Measurements from ENCODE around the gene PAK4. TPM values are rescaled to one million over a fixed set of nuclear protein-coding genes. Genes with fewer than 3 reads are reported as not detected.

Gene PAK4
- total RNA-seq, 1 experiment from 2014 or later = 63.1 TPM

DNA sequence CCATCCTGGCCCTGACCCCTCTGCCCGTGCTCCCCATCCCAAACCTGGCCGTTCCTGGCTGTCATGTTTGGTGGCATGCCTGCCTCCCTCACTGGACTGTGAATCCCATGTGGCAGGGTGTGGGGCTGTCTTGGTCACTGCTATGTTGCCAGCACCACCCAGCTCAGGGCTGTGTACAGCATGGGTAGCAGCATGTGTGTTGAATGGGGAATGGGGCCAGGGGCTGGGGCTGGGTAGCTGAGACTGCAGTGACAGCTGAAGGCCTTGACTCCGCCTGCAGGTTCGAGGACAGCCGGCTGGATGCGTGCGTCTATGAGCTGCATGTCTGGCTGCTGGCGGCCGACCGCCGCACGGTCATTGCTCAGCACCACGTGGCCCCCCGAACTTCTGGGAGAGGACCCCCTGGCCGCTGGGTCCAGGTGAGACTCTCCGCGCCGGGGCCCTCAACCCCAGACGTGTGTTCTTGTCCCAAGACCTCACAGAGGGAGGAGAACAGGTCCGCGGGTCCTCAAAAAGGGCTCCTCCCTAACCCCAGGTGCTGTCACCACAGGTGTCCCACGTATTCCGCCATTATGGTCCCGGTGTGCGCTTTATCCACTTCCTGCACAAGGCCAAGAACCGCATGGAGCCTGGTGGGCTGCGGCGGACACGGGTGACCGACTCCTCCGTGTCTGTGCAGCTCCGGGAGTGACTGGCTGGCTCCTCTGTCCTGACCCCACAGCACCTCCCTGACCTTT lies 74.6 kb downstream of the PAK4 start:
- Histone ChIP-seq H2AFZ (ENCODE audit: low read length) (no peak overlapping the region), H2BK15ac (ENCODE audit: low read depth, low read length) (no peak overlapping the region), H3K56ac (ENCODE audit: insufficient read length, low read depth, low read length) (no peak overlapping the region), H3K23ac (ENCODE audit: insufficient read length, low read depth, low read length) (no peak overlapping the region), H4K20me1 (ENCODE audit: control insufficient read depth, insufficient read depth, insufficient read length) (no peaks in the 10 kb centered on the region), H3K79me1 (ENCODE audit: insufficient read depth, low read depth, low read length, poor library complexity, severe bottlenecking) (no peaks in the 10 kb centered on the region), H3K4ac (ENCODE audit: low read depth, low read length) (no peak overlapping the region), H3K4me2 (ENCODE audit: insufficient read depth, insufficient read length, low read length) (no peak overlapping the region), H3K27ac (ENCODE audit: insufficient read length, low read depth, low read length) (no peak overlapping the region), H3K27me3 (ENCODE audit: insufficient read depth, low read length) (peaks cover 7% of the 10 kb centered on the region; the same call in 1 of the 2 replicates), H3T11ph (ENCODE audit: low read length) (no peak overlapping the region), H2BK120ac (ENCODE audit: low read depth, low read length, poor library complexity, severe bottlenecking) (no peak overlapping the region), H4K5ac (ENCODE audit: insufficient read length, low read depth, low read length) (no peak overlapping the region), H3K9ac (ENCODE audit: extremely low read depth, insufficient read length, low read length) (no peak overlapping the region), H3K14ac (ENCODE audit: insufficient read depth, low read length) (no peak overlapping the region; the same call in 1 of the 2 replicates), H3K9me3 (ENCODE audit: control insufficient read depth, low read depth, low read length) (no peaks in the 10 kb centered on the region), H3K4me1 (ENCODE audit: insufficient read depth, low read length) (no peaks in the 10 kb centered on the region), H4K91ac (ENCODE audit: insufficient read length, low read depth, low read length) (no peak overlapping the region), H2BK5ac (ENCODE audit: insufficient read length, low read length) (no peak overlapping the region), H2BK20ac (ENCODE audit: low read depth, low read length, poor library complexity, severe bottlenecking) (no peak overlapping the region), H2AK5ac (ENCODE audit: insufficient read length, low read length) (no peak overlapping the region), H3K18ac (ENCODE audit: insufficient read length, low read depth, low read length) (no peak overlapping the region), H3K23me2 (ENCODE audit: insufficient read length, low read depth, low read length, poor library complexity, severe bottlenecking) (peaks cover 7% of the 10 kb centered on the region), H2BK12ac (ENCODE audit: insufficient read length, low read depth, low read length) (no peak overlapping the region), H4K8ac (replicated peaks; ENCODE audit: insufficient read length, low read depth, low read length) (no peak overlapping the region), H3K79me2 (ENCODE audit: insufficient read depth, low read length) (no peaks in the 10 kb centered on the region)
- H3K27me3 Mint-ChIP-seq (ENCODE audit: low read depth) = peaks cover 69% of the 10 kb centered on the region
- peaks cover 8 to 33% of the 10 kb centered on the region in 2 experiments for H3K4me1 Mint-ChIP-seq
- H3K27ac Mint-ChIP-seq = peak overlapping the region in 1 of 3 experiments; percentile 86; a peak in 2 of 7 replicates
- no peak overlapping the region for H3K4me3 Mint-ChIP-seq
- TF ChIP-seq, protein P1, sequence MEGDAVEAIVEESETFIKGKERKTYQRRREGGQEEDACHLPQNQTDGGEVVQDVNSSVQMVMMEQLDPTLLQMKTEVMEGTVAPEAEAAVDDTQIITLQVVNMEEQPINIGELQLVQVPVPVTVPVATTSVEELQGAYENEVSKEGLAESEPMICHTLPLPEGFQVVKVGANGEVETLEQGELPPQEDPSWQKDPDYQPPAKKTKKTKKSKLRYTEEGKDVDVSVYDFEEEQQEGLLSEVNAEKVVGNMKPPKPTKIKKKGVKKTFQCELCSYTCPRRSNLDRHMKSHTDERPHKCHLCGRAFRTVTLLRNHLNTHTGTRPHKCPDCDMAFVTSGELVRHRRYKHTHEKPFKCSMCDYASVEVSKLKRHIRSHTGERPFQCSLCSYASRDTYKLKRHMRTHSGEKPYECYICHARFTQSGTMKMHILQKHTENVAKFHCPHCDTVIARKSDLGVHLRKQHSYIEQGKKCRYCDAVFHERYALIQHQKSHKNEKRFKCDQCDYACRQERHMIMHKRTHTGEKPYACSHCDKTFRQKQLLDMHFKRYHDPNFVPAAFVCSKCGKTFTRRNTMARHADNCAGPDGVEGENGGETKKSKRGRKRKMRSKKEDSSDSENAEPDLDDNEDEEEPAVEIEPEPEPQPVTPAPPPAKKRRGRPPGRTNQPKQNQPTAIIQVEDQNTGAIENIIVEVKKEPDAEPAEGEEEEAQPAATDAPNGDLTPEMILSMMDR (conservative IDR thresholded peaks at IDR 0.05) = no peak
- H3K36me3 Mint-ChIP-seq (ENCODE audit: insufficient read depth in 1 of 3, low read depth in 3 of 3) = no peaks in the 10 kb centered on the region
- no CpG with 5 or more reads among the region's 32 CpGs for WGBS (ENCODE audit: extremely low coverage, insufficient read length, low lambda C conversion rate)
- no peak for DNase-seq
- H3K9me3 Mint-ChIP-seq = no peaks in the 10 kb centered on the region; a peak in 1 of 5 replicates

All from H9 (cell line).